GM12878 (cell line): Measurements from ENCODE around the gene RAB3C. TPM values are rescaled to one million over a fixed set of nuclear protein-coding genes. Genes with fewer than 3 reads are reported as not detected.

Source experiments
- ATAC-seq: fragments of 200-7000 bp; cut with Tn5 transposase; 3 replicates; pipeline ENCODE4 v1.9.1; 2020; ENCODE audit warnings: mild to moderate bottlenecking, moderate library complexity
- BruUV-seq: library from RNA; stranded (reverse); fragments of 400-500 nt; replicated peaks from 2 replicates; lab custom pipeline; 2021; lab: Mats Ljungman, UMichigan
- CTCF ChIA-PET: fragments of 300-600 bp; sonication (Branson Sonifier 250); formaldehyde crosslinking; extraction: SDS; loops from one replicate; lab custom pipeline; 2021; ENCODE audit warnings: inconsistent platforms; lab: Yijun Ruan, JAX
- POLR2A ChIA-PET: fragments of 350-600 bp; formaldehyde crosslinking; extraction: SDS; loops from one replicate; lab custom pipeline; 2021; ENCODE audit warnings: inconsistent platforms; lab: Charles Lee
- RAD21 ChIA-PET: fragments of 300-600 bp; sonication (Branson Sonifier 250); formaldehyde crosslinking; loops from one replicate; lab custom pipeline; 2023; ENCODE audit warnings: antibody characterized with exemption; ENCODE audit not compliant: unreplicated experiment; lab: Charles Lee
- SMC1A ChIA-PET: fragments of 300-600 bp; sonication (Branson Sonifier 250); formaldehyde crosslinking; loops from one replicate; lab custom pipeline; 2023; ENCODE audit not compliant: unreplicated experiment, uncharacterized antibody; lab: Charles Lee
- DNase-seq: peaks from one replicate; pipeline ENCODE4 v3.0.0-alpha.2; 2011; ENCODE audit warnings: low read depth, low spot score
- FAIRE-seq: peaks from 3 replicates; lab custom pipeline; 2011; peaks lifted over from hg19 to GRCh38; lab: Jason Lieb, UNC
- H2AFZ ChIP-seq: 2 replicates; pipeline ENCODE4 v1.6.0; 2011; ENCODE audit warnings: low read depth, low read length, control low read depth; ENCODE audit not compliant: control insufficient read depth
- H3K27ac ChIP-seq: 2 replicates; pipeline ENCODE4 v1.5.1; 2011; ENCODE audit warnings: control low read depth; ENCODE audit not compliant: control insufficient read depth, insufficient read depth
- H3K27me3 ChIP-seq, 2 experiments: replicated peaks in 1 of 2; 2 replicates each; pipeline versions ENCODE4 v1.6.0 to v1.6.1; 2011; ENCODE audit warnings: low read length in 1 of 2; ENCODE audit not compliant: control insufficient read depth in 2 of 2, insufficient read depth in 2 of 2
- H3K36me3 ChIP-seq, 2 experiments: 2 replicates each; pipeline ENCODE4 v1.5.1; 2011; ENCODE audit warnings: low read length in 1 of 2; ENCODE audit not compliant: control insufficient read depth in 2 of 2, insufficient read depth in 2 of 2
- H3K4me1 ChIP-seq: 2 replicates; pipeline ENCODE4 v1.6.1; 2011; ENCODE audit warnings: mild to moderate bottlenecking, low read length, moderate library complexity, mixed read lengths; ENCODE audit not compliant: control insufficient read depth, insufficient read depth
- H3K4me2 ChIP-seq: 2 replicates; pipeline ENCODE4 v1.6.0; 2011; ENCODE audit warnings: control low read depth; ENCODE audit not compliant: control insufficient read depth, insufficient read depth
- H3K4me3 ChIP-seq: fragments of 200-600 bp; sonication (generic); 2 replicates; pipeline ENCODE4 v1.5.1; 2016
- H3K79me2 ChIP-seq: 2 replicates; pipeline ENCODE4 v1.6.0; 2011; ENCODE audit warnings: low read length; ENCODE audit not compliant: control insufficient read depth, insufficient read depth
- H3K9ac ChIP-seq: 2 replicates; pipeline ENCODE4 v1.8.0; 2011; ENCODE audit warnings: low read length, control low read depth, mixed read lengths; ENCODE audit not compliant: control insufficient read depth, insufficient read depth
- H3K9me3 ChIP-seq: replicated peaks from 3 replicates; pipeline ENCODE4 v1.5.1; 2011; ENCODE audit warnings: mild to moderate bottlenecking, low read length; ENCODE audit not compliant: control insufficient read depth, insufficient read depth
- H4K20me1 ChIP-seq: 2 replicates; pipeline ENCODE4 v1.6.0; 2011; ENCODE audit not compliant: control insufficient read depth, insufficient read depth
- BCL11A ChIP-seq: IDR thresholded peaks from 2 replicates; pipeline ENCODE4 v1.6.1; 2011; ENCODE audit warnings: low read depth, low read length
- FOS ChIP-seq: IDR thresholded peaks from 3 replicates; pipeline ENCODE4 v1.6.1; 2011; ENCODE audit warnings: borderline replicate concordance; ENCODE audit not compliant: insufficient read length; ENCODE audit errors: extremely low read depth
- HDAC2 ChIP-seq: fragments of 200-600 bp; sonication (generic); IDR thresholded peaks from 2 replicates; pipeline ENCODE4 v1.6.1; 2017
- MEF2A ChIP-seq: IDR thresholded peaks from 2 replicates; pipeline ENCODE4 v1.6.1; 2011; ENCODE audit warnings: low read depth, mild to moderate bottlenecking, low read length, moderate library complexity; ENCODE audit not compliant: insufficient read depth
- MTA3 ChIP-seq: IDR thresholded peaks from 2 replicates; pipeline ENCODE4 v1.6.1; 2012; ENCODE audit warnings: low read length, inconsistent platforms, borderline replicate concordance
- NFXL1 ChIP-seq: fragments of 450-650 bp; IDR thresholded peaks from 2 replicates; pipeline ENCODE4 v1.6.1; 2017; ENCODE audit warnings: antibody characterized with exemption, mild to moderate bottlenecking, borderline replicate concordance
- NR2C1 ChIP-seq: fragments of 450-650 bp; IDR thresholded peaks from 2 replicates; pipeline ENCODE4 v1.6.1; 2017; ENCODE audit warnings: antibody characterized with exemption, mild to moderate bottlenecking, moderate library complexity
- POLR2AphosphoS5 ChIP-seq: IDR thresholded peaks from 2 replicates; pipeline ENCODE4 v1.6.1; 2011; ENCODE audit warnings: mild to moderate bottlenecking, low read length, inconsistent platforms
- POU2F2 ChIP-seq: IDR thresholded peaks from 3 replicates; pipeline ENCODE4 v1.6.1; 2011; ENCODE audit warnings: low read depth, mild to moderate bottlenecking, low read length, borderline replicate concordance
- STAT1 ChIP-seq: fragments of 450-650 bp; conservative IDR thresholded peaks from 2 replicates; pipeline ENCODE4 v1.6.1; 2014; ENCODE audit warnings: antibody characterized with exemption, mild to moderate bottlenecking
- SUPT20H ChIP-seq: IDR thresholded peaks from 2 replicates; pipeline ENCODE4 v1.6.1; 2011; ENCODE audit warnings: low read depth, mild to moderate bottlenecking, low read length, moderate library complexity, borderline replicate concordance; ENCODE audit not compliant: control insufficient read depth
- ZBED1 ChIP-seq: IDR thresholded peaks from 2 replicates; pipeline ENCODE4 v1.6.1; 2016; ENCODE audit warnings: borderline replicate concordance
- WGBS: methylation state at CpG from one replicate; pipeline ENCODE4 v1.1.6; 2016; ENCODE audit warnings: low lambda C conversion rate; ENCODE audit not compliant: insufficient replicate concordance, insufficient coverage; ENCODE audit errors: missing lambda C conversion rate; 5-methylcytosine and 5-hydroxymethylcytosine counted together
- in situ Hi-C: fragments of 300-500 bp; cut with MboI; formaldehyde crosslinking; loops from 9 replicates; pipeline ENCODE4 v1.14.3; 2018; ENCODE audit warnings: mixed read lengths
- intact Hi-C: fragments of 100-400 bp; cut with micrococcal nuclease; formaldehyde crosslinking; loops from one replicate; pipeline ENCODE4 v1.14.2; 2022; ENCODE audit not compliant: unreplicated experiment
- polyA plus RNA-seq, 11 experiments: library from polyadenylated mRNA; depleted of rRNA in 4 of 11; unstranded in 6 of 11; stranded (reverse) in 5 of 11; fragments of >200 nt; fragmentation: Nextera tagmentation in 4 of 11; fragmentation: Illumina TruSeq in 1 of 11; extraction: Ambion mirVana in 4 of 11; extraction: Trizol in 1 of 11; gene quantifications; 1 replicate in 1 of 11; 2 replicates in 10 of 11; pipeline versions ENCODE4 v1.2.1 to v1.2.3, GENCODE V29; 2011 to 2016; ENCODE audit warnings: inconsistent platforms in 2 of 11, missing spikeins in 2 of 11, low read depth in 1 of 11
- total RNA-seq, 4 experiments: library from RNA; depleted of rRNA in 3 of 4; stranded (reverse); fragments of >200 nt in 3 of 4; fragmentation: Illumina TruSeq in 1 of 4; extraction: Trizol in 1 of 4; gene quantifications; 2 replicates each; pipeline versions ENCODE4 v1.2.1 to v1.2.3, GENCODE V29; 2013 to 2021
- TF ChIP-seq, protein P1 (sequence below): fragments of 450-650 bp; IDR thresholded peaks from 2 replicates; pipeline ENCODE4 v1.6.1; 2017; ENCODE audit warnings: antibody characterized with exemption, mild to moderate bottlenecking, moderate library complexity

The RAB3C gene
- total and polyA plus RNA-seq, 10 of the 15 experiments (the other 5 are each of a cell fraction or from before 2014, with no cell fraction given) = not detected

DNA sequence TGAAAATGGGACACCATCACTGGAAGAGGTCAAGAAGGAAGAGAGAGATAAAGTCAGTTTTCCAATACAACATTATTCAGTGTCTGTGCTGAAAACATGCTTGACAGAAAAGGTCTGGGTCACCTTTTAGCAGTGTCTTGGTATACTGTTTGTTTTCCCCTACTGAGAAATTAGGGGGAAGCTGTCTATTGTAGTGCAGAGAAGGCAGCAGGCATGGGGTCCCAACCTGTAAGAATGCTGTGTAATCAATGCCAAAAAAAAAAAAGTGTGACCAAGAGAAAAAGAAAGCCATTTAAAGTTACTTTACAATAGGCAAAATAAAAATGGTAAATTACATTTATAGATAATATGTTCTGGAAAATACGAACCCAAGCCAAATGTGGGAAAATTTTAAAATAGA lies 139.3 kb downstream of the RAB3C start:
- Histone ChIP-seq H3K4me1 (no peaks in the 10 kb centered on the region), H4K20me1 (no peaks in the 10 kb centered on the region), H3K4me2 (no peak overlapping the region), H3K9ac (no peak overlapping the region), H3K79me2 (no peaks in the 10 kb centered on the region), H3K27ac (no peak overlapping the region), H3K9me3 (no peaks in the 10 kb centered on the region), H2AFZ (no peak overlapping the region), H3K36me3 (no peaks in the 10 kb centered on the region), H3K27me3 (no peaks in the 10 kb centered on the region; a peak in 1 of 4 replicates), H3K4me3 (no peak overlapping the region)
- 24% methylated on average over 1 of the region's 1 CpG for WGBS
- no peak for ATAC-seq
- ChIA-PET CTCF (interaction anchor here (1.3 kb wide), 1 partner anchor 80 kb away, joined by 3 read pairs; no protein-coding TSS in a partner anchor), POLR2A (no interaction called here), SMC1A (interaction anchor here (0.8 to 1.9 kb wide), 4 partner anchors 9 to 41 kb away, joined by 3 to 10 read pairs (median 5); no protein-coding TSS in a partner anchor), RAD21 (no interaction called here)
- no TSS peak for BruUV-seq
- DNase-seq = no peak
- FAIRE-seq = no peak
- in situ Hi-C loops = no loop called here
- intact Hi-C loops = no loop called here
- TF ChIP-seq POU2F2 (no peak), MTA3 (no peak), HDAC2 (no peak), ZBED1 (no peak), SUPT20H (no peak), NFXL1 (no peak), POLR2AphosphoS5 (no peak), NR2C1 (no peak), FOS (no peak), BCL11A (no peak), MEF2A (no peak), STAT1 (no peak)
- TF ChIP-seq, protein P1, sequence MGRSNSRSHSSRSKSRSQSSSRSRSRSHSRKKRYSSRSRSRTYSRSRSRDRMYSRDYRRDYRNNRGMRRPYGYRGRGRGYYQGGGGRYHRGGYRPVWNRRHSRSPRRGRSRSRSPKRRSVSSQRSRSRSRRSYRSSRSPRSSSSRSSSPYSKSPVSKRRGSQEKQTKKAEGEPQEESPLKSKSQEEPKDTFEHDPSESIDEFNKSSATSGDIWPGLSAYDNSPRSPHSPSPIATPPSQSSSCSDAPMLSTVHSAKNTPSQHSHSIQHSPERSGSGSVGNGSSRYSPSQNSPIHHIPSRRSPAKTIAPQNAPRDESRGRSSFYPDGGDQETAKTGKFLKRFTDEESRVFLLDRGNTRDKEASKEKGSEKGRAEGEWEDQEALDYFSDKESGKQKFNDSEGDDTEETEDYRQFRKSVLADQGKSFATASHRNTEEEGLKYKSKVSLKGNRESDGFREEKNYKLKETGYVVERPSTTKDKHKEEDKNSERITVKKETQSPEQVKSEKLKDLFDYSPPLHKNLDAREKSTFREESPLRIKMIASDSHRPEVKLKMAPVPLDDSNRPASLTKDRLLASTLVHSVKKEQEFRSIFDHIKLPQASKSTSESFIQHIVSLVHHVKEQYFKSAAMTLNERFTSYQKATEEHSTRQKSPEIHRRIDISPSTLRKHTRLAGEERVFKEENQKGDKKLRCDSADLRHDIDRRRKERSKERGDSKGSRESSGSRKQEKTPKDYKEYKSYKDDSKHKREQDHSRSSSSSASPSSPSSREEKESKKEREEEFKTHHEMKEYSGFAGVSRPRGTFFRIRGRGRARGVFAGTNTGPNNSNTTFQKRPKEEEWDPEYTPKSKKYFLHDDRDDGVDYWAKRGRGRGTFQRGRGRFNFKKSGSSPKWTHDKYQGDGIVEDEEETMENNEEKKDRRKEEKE = no peak
- TF ChIP-seq, all 136 proteins: peak for 0
